Kidney (tissue), 14 donors: Measurements from ENCODE around the gene CDK5RAP2. TPM values are rescaled to one million over a fixed set of nuclear protein-coding genes. Genes with fewer than 3 reads are reported as not detected.

Experiments
- DNase-seq, 5 donors: peaks; one replicate each; pipeline ENCODE4 v3.0.0-alpha.2; 2013 to 2020
- FAIRE-seq: peaks from 2 replicates; lab custom pipeline; 2012; peaks lifted over from hg19 to GRCh38; lab: Jason Lieb, UNC
- H3K27ac ChIP-seq, 2 donors: one replicate each; pipeline ENCODE4 v1.7.0; 2013; ENCODE audit warnings: low read depth in 2 of 2, low read length in 2 of 2, inconsistent platforms in 1 of 2
- H3K27me3 ChIP-seq: one replicate; pipeline ENCODE4 v1.7.1; 2013; ENCODE audit warnings: low read length, inconsistent platforms; ENCODE audit not compliant: control insufficient read depth, insufficient read depth
- H3K36me3 ChIP-seq, 3 donors: one replicate each; pipeline versions ENCODE4 v1.7.0 to v1.7.1; 2013; ENCODE audit warnings: low read length in 3 of 3, control low read depth in 1 of 3, inconsistent platforms in 1 of 3; ENCODE audit not compliant: insufficient read depth in 3 of 3, control insufficient read depth in 2 of 3
- H3K4me1 ChIP-seq, 3 donors: one replicate each; pipeline versions ENCODE4 v1.7.0 to v1.7.1; 2013; ENCODE audit warnings: low read length in 3 of 3, inconsistent platforms in 1 of 3, low read depth in 1 of 3; ENCODE audit not compliant: control insufficient read depth in 2 of 3, insufficient read depth in 2 of 3
- H3K4me3 ChIP-seq, 3 donors: one replicate each; pipeline versions ENCODE4 v1.7.0 to v1.8.1; 2013; ENCODE audit warnings: low read length in 3 of 3, control low read depth in 1 of 3, inconsistent platforms in 1 of 3
- H3K9ac ChIP-seq, 3 donors: one replicate each; pipeline versions ENCODE4 v1.7.0 to v1.7.1; 2013; ENCODE audit warnings: low read length in 3 of 3, control low read depth in 1 of 3, inconsistent platforms in 1 of 3
- H3K9me3 ChIP-seq, 3 donors: one replicate each; pipeline versions ENCODE4 v1.7.0 to v1.7.1; 2013; ENCODE audit warnings: low read length in 3 of 3, control low read depth in 1 of 3, inconsistent platforms in 1 of 3; ENCODE audit not compliant: control insufficient read depth in 2 of 3, insufficient read depth in 1 of 3
- intact Hi-C: fragments of 100-400 bp; cut with DNase I; formaldehyde crosslinking; loops from one replicate; pipeline ENCODE4 v1.11.1; 2022
- polyA plus RNA-seq: library from polyadenylated mRNA; stranded (reverse); fragments of 350-450 nt; fragmentation: Illumina TruSeq; extraction: RNeasy Lipid Tissue Mini Kit (QIAGEN cat#74804); gene quantifications from one replicate; pipeline ENCODE4 v1.2.3, GENCODE V29; 2014; ENCODE audit warnings: low read depth, low replicate concordance; ENCODE audit not compliant: insufficient read depth
- total RNA-seq: library from RNA; stranded (reverse); fragmentation: NEBNext Ultra II Directional; extraction: Animal tissue kit (Norgen Biotek cat#: 25700); gene quantifications from one replicate; pipeline ENCODE4 v1.2.1, GENCODE V29; 2021
- TF ChIP-seq, protein P1 (sequence below): IDR thresholded peaks from 3 replicates; pipeline ENCODE4 v1.5.1; 2012; ENCODE audit warnings: mild to moderate bottlenecking, moderate library complexity, borderline replicate concordance; ENCODE audit not compliant: insufficient read depth; ENCODE audit errors: extremely low read depth
- donor health status: control.
- donor health status: control.
- donor health status: control.
- donor health status: control.
- donor health status: control.
- donor health status: DM: yes; HTN: yes; CAD: no.
- donor health status: Normal renal cell carcinoma (clear cell type).

Gene CDK5RAP2
- total and polyA plus RNA-seq, 2 donors from 2014 or later, result 20.9 to 35.3 TPM

DNA sequence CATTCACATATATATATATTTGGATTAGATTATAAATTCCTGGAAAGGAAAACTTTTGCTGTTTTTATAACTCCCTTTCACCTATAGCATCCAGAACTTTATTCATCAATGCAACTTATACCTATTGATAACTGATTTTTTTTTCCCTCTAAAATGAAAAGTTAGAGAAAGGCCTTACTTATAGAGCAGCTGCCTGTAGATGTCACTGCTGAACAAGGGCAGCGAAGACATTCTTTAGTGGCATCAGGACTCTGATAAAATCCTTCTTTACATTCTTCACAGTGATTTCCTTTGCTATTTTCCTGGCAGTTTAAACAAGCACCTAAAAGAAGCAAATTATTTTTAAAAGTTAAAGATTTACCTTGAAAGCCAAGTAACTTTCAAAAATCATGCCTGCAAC is 32.3 kb upstream of the CDK5RAP2 start:
- Histone ChIP-seq H3K36me3 (no peaks in the 10 kb centered on the region), H3K9ac (no peak overlapping the region), H3K27me3 (no peaks in the 10 kb centered on the region), H3K27ac (no peak overlapping the region), H3K9me3 (no peaks in the 10 kb centered on the region), H3K4me1 (no peaks in the 10 kb centered on the region), H3K4me3 (no peak overlapping the region)
- FAIRE-seq, result no peak
- no peak for DNase-seq
- intact Hi-C loops, result no loop called here
- TF ChIP-seq, protein P1, sequence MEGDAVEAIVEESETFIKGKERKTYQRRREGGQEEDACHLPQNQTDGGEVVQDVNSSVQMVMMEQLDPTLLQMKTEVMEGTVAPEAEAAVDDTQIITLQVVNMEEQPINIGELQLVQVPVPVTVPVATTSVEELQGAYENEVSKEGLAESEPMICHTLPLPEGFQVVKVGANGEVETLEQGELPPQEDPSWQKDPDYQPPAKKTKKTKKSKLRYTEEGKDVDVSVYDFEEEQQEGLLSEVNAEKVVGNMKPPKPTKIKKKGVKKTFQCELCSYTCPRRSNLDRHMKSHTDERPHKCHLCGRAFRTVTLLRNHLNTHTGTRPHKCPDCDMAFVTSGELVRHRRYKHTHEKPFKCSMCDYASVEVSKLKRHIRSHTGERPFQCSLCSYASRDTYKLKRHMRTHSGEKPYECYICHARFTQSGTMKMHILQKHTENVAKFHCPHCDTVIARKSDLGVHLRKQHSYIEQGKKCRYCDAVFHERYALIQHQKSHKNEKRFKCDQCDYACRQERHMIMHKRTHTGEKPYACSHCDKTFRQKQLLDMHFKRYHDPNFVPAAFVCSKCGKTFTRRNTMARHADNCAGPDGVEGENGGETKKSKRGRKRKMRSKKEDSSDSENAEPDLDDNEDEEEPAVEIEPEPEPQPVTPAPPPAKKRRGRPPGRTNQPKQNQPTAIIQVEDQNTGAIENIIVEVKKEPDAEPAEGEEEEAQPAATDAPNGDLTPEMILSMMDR, result no peak

DNA sequence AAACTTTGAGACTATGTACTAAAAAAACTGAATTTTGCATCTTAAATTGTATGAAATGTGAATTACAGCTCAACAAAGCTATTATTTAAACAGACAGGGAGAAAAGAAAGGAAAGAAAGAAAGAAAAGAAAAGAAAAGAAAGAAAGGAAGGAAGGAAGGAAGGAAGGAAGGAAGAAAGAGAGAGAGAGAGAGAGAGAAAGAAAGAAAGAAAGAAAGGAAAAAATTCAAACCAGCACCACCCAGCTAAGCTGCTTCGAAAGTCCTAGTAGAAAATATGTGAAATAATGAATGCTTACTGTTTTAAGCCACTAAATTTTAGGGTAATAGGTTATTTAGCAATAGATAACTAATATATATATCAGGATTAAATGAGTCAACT is 31.7 kb upstream of the CDK5RAP2 start:
- TF ChIP-seq, protein P1, result no peak

DNA sequence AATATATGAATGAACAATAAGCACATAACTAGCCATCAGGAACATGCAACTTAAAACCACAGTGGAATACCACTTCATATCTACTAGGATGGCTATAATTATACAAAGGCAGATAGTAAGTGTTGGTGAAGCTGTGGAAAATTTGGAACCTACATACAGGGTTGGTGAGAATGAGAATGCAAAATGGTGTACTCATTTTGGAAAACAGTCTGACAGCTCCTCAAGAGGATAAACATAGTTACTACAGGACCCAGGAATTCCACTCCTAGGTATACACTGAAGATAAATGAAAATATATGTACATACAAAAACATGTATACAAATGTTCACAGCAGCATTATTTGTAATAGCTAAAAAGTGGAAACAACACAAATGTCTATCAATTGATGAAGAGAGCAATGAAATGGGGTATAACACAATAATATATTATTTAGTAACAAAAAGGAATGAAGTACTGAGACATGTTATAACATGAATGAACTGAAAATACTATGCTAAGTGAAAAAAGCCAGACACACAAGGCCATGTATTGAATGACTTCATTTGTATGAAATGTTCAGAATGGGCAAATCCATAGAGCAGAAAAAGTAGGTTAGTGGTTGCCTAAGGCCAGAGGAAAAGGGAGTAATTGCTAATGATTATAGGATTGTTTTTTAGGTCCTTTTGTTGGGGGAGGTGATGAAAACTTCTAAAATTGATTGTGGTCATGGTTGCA is 31.2 kb upstream of the CDK5RAP2 start:
- no peaks in the 10 kb centered on the region for H3K36me3 ChIP-seq
- no peaks in the 10 kb centered on the region for H3K9me3 ChIP-seq
- no peaks in the 10 kb centered on the region for H3K27me3 ChIP-seq
- H3K9ac ChIP-seq, result no peak overlapping the region
- intact Hi-C loops, result no loop called here
- FAIRE-seq, result no peak
- TF ChIP-seq, protein P1, result no peak
- H3K27ac ChIP-seq, result no peak overlapping the region
- no peak overlapping the region for H3K4me3 ChIP-seq
- no peak for DNase-seq
- no peaks in the 10 kb centered on the region for H3K4me1 ChIP-seq

More for the DNA sequence above, 31.7 kb upstream of the CDK5RAP2 start:
- Histone ChIP-seq H3K4me1 (no peaks in the 10 kb centered on the region), H3K27me3 (no peaks in the 10 kb centered on the region), H3K4me3 (no peak overlapping the region), H3K9ac (no peak overlapping the region), H3K36me3 (no peaks in the 10 kb centered on the region), H3K27ac (no peak overlapping the region), H3K9me3 (no peaks in the 10 kb centered on the region)
- intact Hi-C loops, result no loop called here
- DNase-seq (no peak), FAIRE-seq (no peak)
